Heart left ventricle (tissue), 13 donors: Measurements from ENCODE around the gene SYNDIG1.

ENCODE experiments used
- CTCF ChIP-seq, 12 donors: fragments of 200-600 bp; sonication (generic) in 4 of 12; IDR thresholded peaks; one replicate each; pipeline versions ENCODE4 v1.5.0 to v1.8.0; 2018 to 2022; ENCODE audit warnings: antibody characterized with exemption in 12 of 12, mild to moderate bottlenecking in 5 of 12
- POLR2A ChIP-seq, 2 donors: fragments of 450-650 bp; IDR thresholded peaks; one replicate each; pipeline ENCODE4 v1.6.1; 2017; ENCODE audit warnings: antibody characterized with exemption in 2 of 2, mild to moderate bottlenecking in 2 of 2, moderate library complexity in 2 of 2
- donor health status: ischemic (EF 13 %, LVEDD 7.1; RV severe dilation, severe dysfunction).
- donor health status: DM: no; HTN: yes; CAD: no.
- donor health status: DM: no; HTN: no; CAD: no.
- donor health status: ischemic (EF 25% LVEDD 6.9; RV normal size, moderate dysfunction).
- donor health status: ischemic (EF 25% LVEDD 5.7; RV mildly dilated, moderate dysfunction).
- donor health status: ischemic (EF 35%, LVEDD 5.7; RV mildly dilated, moderate dysfunction).
- donor health status: nonischemic (EF 11% LVEDD 7.7; RV severe dilation, severe dysfunction).
- donor health status: DM: yes; HTN: yes; CAD: no.
- donor health status: PGD.
- donor health status: ischemic (EF 29% LVEDD 5.4; RV normal size, mild dysfunction).
- donor health status: nonischemic (EF 23%, LVEDD 6.1; RV moderate dilation, normal function).

GRCh38 chr20:24507182-24507853, 37.9 kb downstream of the SYNDIG1 start:
- TF ChIP-seq CTCF (IDR thresholded peaks at IDR 0.05), result no peak
- TF ChIP-seq POLR2A (IDR thresholded peaks at IDR 0.05), result no peak
